Measurements from ENCODE around the gene RANBP9. TPM values are rescaled to one million over a fixed set of nuclear protein-coding genes. Genes with fewer than 3 reads are reported as not detected.
A peak's percentile ranks its signal among the peaks of the same experiment; 100 is the strongest.

RANBP9 gene
- total and polyA plus RNA-seq, 4 donors, result 5.8 to 25.2 (median 14.1) TPM

DNA sequence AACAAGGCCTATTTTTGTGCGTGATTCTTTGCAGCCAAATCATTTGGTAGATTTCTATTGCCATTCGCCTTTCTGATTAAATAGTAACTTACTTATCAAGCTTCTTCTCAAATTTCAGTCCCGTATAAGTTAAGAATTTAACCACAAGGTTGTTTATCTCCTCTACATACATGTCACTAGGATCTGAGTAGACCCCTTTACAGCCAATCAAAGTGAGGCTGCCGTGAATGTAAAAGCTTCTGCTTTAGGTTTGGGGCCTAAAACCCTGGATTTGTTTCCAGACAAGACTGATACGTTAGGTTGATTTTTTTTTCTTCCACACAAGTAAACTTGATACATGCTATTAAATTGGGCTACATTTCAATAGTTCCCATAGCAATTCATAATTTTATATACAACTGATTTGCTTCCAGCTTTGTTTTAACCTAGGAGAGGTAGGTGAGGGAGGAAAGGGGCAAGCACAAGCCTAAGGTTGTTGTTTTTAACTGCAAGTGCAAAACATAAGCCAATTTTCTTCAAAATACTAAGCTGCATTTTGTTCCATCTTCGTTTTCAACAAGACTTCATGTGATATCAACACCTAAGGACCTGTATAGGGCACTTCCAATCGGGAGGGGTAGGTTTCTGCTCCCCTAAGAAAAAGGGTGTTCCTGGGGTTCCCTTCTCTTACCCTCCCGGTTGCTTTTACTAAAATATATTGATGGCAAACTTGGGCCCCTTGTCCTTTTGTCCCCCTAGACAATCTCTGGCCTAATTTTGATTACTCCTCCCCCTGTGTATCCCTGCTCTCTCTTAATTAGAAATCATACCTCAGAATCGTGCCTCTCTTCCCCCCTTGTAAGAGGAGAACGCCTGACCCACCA is 1.7 kb downstream of the RANBP9 start:
- Histone ChIP-seq H3K4me1 (ENCODE audit: control insufficient read depth in 4 of 4, insufficient read depth in 4 of 4, low read length in 3 of 4) (peaks cover 5 to 22% (median 9%) of the 10 kb centered on the region in 4 donors), H3K9me3 (ENCODE audit: control insufficient read depth in 4 of 4, low read length in 3 of 4) (no peaks in the 10 kb centered on the region), H3K9ac (ENCODE audit: low read depth in 1 of 2, low read length in 2 of 2) (peak overlapping the region; percentile 34 to 94), H3K27me3 (ENCODE audit: control insufficient read depth in 4 of 4, insufficient read depth in 4 of 4, low read length in 3 of 4) (no peaks in the 10 kb centered on the region), H3K36me3 (ENCODE audit: control insufficient read depth in 4 of 4, insufficient read depth in 3 of 4, low read depth in 1 of 4, low read length in 3 of 4) (no peaks in the 10 kb centered on the region), H3K4me3 (ENCODE audit: low read depth in 1 of 3, low read length in 3 of 3) (peak overlapping the region; percentile 74 to 95 (median 91)), H3K27ac (ENCODE audit: low read depth in 1 of 2, low read length in 2 of 2) (peak overlapping the region; percentile 81 to 84)
- TF ChIP-seq RAD21 (IDR thresholded peaks at IDR 0.05), result peak in 1 of 2 donors; percentile 4
- no peak for TF ChIP-seq JUND (IDR thresholded peaks at IDR 0.05)
- no peak for DNase-seq (ENCODE audit: low spot score)
- 1% methylated on average over 10 of the region's 10 CpGs for WGBS

DNA sequence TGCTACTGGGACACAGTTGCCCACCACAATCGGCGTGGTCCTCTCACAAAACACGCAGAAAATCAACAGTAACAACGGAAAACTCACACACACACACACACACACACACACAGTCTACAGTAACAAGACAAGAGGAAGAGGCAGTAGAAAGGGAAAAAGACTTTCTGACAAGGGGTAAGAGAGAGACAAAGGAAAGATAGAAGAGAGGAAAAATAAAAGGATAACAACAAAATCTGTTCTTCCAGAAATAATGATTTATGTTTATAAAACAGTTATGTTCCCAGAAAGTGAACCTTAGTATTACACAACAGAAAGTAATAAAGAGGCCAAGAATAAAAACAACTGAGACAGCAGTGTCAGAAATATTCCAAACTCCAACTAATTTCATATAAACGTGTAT is 2.9 kb downstream of the RANBP9 start:
- H3K9ac ChIP-seq (ENCODE audit: low read depth in 1 of 2, low read length in 2 of 2), result peak overlapping the region; percentile 49 to 94
- H3K4me3 ChIP-seq (ENCODE audit: low read depth in 1 of 3, low read length in 3 of 3), result peak overlapping the region; percentile 41 to 95 (median 91)
- H3K27ac ChIP-seq (ENCODE audit: low read depth in 1 of 2, low read length in 2 of 2), result peak overlapping the region; percentile 81 to 84
- DNase-seq (ENCODE audit: low spot score), result no peak
- no peaks in the 10 kb centered on the region for H3K27me3 ChIP-seq (ENCODE audit: control insufficient read depth in 4 of 4, insufficient read depth in 4 of 4, low read length in 3 of 4)
- no peaks in the 10 kb centered on the region for H3K36me3 ChIP-seq (ENCODE audit: control insufficient read depth in 4 of 4, insufficient read depth in 3 of 4, low read depth in 1 of 4, low read length in 3 of 4)
- no peaks in the 10 kb centered on the region for H3K9me3 ChIP-seq (ENCODE audit: control insufficient read depth in 4 of 4, low read length in 3 of 4)
- 2% methylated on average over 5 of the region's 5 CpGs for WGBS
- peaks cover 8 to 22% (median 9%) of the 10 kb centered on the region in 4 donors for H3K4me1 ChIP-seq (ENCODE audit: control insufficient read depth in 4 of 4, insufficient read depth in 4 of 4, low read length in 3 of 4)
- TF ChIP-seq, protein P1, sequence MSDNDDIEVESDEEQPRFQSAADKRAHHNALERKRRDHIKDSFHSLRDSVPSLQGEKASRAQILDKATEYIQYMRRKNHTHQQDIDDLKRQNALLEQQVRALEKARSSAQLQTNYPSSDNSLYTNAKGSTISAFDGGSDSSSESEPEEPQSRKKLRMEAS (IDR thresholded peaks at IDR 0.05), result no peak
- no peak for TF ChIP-seq TAF1 (conservative IDR thresholded peaks at IDR 0.05)
- TF ChIP-seq, protein P2, sequence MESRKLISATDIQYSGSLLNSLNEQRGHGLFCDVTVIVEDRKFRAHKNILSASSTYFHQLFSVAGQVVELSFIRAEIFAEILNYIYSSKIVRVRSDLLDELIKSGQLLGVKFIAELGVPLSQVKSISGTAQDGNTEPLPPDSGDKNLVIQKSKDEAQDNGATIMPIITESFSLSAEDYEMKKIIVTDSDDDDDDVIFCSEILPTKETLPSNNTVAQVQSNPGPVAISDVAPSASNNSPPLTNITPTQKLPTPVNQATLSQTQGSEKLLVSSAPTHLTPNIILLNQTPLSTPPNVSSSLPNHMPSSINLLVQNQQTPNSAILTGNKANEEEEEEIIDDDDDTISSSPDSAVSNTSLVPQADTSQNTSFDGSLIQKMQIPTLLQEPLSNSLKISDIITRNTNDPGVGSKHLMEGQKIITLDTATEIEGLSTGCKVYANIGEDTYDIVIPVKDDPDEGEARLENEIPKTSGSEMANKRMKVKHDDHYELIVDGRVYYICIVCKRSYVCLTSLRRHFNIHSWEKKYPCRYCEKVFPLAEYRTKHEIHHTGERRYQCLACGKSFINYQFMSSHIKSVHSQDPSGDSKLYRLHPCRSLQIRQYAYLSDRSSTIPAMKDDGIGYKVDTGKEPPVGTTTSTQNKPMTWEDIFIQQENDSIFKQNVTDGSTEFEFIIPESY (IDR thresholded peaks at IDR 0.05), result no peak
- TF ChIP-seq, protein P3, sequence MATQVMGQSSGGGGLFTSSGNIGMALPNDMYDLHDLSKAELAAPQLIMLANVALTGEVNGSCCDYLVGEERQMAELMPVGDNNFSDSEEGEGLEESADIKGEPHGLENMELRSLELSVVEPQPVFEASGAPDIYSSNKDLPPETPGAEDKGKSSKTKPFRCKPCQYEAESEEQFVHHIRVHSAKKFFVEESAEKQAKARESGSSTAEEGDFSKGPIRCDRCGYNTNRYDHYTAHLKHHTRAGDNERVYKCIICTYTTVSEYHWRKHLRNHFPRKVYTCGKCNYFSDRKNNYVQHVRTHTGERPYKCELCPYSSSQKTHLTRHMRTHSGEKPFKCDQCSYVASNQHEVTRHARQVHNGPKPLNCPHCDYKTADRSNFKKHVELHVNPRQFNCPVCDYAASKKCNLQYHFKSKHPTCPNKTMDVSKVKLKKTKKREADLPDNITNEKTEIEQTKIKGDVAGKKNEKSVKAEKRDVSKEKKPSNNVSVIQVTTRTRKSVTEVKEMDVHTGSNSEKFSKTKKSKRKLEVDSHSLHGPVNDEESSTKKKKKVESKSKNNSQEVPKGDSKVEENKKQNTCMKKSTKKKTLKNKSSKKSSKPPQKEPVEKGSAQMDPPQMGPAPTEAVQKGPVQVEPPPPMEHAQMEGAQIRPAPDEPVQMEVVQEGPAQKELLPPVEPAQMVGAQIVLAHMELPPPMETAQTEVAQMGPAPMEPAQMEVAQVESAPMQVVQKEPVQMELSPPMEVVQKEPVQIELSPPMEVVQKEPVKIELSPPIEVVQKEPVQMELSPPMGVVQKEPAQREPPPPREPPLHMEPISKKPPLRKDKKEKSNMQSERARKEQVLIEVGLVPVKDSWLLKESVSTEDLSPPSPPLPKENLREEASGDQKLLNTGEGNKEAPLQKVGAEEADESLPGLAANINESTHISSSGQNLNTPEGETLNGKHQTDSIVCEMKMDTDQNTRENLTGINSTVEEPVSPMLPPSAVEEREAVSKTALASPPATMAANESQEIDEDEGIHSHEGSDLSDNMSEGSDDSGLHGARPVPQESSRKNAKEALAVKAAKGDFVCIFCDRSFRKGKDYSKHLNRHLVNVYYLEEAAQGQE (IDR thresholded peaks at IDR 0.05), result no peak
- TF ChIP-seq SP1 (IDR thresholded peaks at IDR 0.05), result no peak
- TF ChIP-seq GABPA (IDR thresholded peaks at IDR 0.05 in 1 of 2, conservative IDR thresholded peaks at IDR 0.05 in 1 of 2), result no peak

DNA sequence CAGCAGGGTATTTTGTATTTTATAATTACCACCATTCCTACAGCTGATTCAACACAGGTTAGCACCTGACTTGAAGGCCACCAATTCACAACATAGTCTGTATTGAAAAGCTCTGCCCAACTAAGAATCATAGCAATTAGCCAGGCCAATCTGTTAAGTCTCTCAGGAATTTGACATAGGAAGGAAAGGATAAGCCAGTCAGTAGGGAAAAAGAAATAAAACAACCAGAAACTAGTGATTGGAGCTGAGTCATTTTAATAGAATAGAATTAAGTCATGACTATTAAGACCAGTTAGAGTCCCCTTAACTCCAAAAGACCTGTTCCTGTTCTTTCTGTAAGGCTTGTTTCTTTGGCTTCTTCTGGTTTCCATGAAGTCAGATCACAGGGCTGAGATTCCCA is 8.1 kb downstream of the RANBP9 start:
- Histone ChIP-seq H3K4me3 (ENCODE audit: low read depth in 1 of 3, low read length in 3 of 3) (no peak overlapping the region), H3K9me3 (ENCODE audit: control insufficient read depth in 4 of 4, low read length in 3 of 4) (no peaks in the 10 kb centered on the region), H3K4me1 (ENCODE audit: control insufficient read depth in 4 of 4, insufficient read depth in 4 of 4, low read length in 3 of 4) (peaks cover 0 to 10% (median 5%) of the 10 kb centered on the region in 4 donors)
- TF ChIP-seq, protein P4, sequence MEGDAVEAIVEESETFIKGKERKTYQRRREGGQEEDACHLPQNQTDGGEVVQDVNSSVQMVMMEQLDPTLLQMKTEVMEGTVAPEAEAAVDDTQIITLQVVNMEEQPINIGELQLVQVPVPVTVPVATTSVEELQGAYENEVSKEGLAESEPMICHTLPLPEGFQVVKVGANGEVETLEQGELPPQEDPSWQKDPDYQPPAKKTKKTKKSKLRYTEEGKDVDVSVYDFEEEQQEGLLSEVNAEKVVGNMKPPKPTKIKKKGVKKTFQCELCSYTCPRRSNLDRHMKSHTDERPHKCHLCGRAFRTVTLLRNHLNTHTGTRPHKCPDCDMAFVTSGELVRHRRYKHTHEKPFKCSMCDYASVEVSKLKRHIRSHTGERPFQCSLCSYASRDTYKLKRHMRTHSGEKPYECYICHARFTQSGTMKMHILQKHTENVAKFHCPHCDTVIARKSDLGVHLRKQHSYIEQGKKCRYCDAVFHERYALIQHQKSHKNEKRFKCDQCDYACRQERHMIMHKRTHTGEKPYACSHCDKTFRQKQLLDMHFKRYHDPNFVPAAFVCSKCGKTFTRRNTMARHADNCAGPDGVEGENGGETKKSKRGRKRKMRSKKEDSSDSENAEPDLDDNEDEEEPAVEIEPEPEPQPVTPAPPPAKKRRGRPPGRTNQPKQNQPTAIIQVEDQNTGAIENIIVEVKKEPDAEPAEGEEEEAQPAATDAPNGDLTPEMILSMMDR (IDR thresholded peaks at IDR 0.05; ENCODE audit: low read depth, low read length, missing input control), result no peak
- TF ChIP-seq SP1 (IDR thresholded peaks at IDR 0.05) (no peak), FOXA2 (IDR thresholded peaks at IDR 0.05) (no peak), NR2F2 (IDR thresholded peaks at IDR 0.05) (no peak), GABPA (IDR thresholded peaks at IDR 0.05 in 1 of 2, conservative IDR thresholded peaks at IDR 0.05 in 1 of 2) (no peak), JUND (IDR thresholded peaks at IDR 0.05) (no peak), FOXA1 (IDR thresholded peaks at IDR 0.05) (no peak), RXRA (IDR thresholded peaks at IDR 0.05) (no peak), HNF4A (conservative IDR thresholded peaks at IDR 0.05) (no peak)
- TF ChIP-seq, protein P2 (IDR thresholded peaks at IDR 0.05), result no peak

More for the DNA sequence above, 8.1 kb downstream of the RANBP9 start:
- Histone ChIP-seq H3K9ac (ENCODE audit: low read depth in 1 of 2, low read length in 2 of 2) (no peak overlapping the region), H3K36me3 (ENCODE audit: control insufficient read depth in 4 of 4, insufficient read depth in 3 of 4, low read depth in 1 of 4, low read length in 3 of 4) (no peaks in the 10 kb centered on the region), H3K27me3 (ENCODE audit: control insufficient read depth in 4 of 4, insufficient read depth in 4 of 4, low read length in 3 of 4) (no peaks in the 10 kb centered on the region), H3K27ac (ENCODE audit: low read depth in 1 of 2, low read length in 2 of 2) (no peak overlapping the region)
- DNase-seq (ENCODE audit: low spot score), result no peak

Data from liver (tissue), 9 donors.